Calu3 (cell line): ENCODE data around the gene ZNF580. TPM values are rescaled to one million over a fixed set of nuclear protein-coding genes. Genes with fewer than 3 reads are reported as not detected.

Source experiments
- BruUV-seq: library from RNA; stranded (reverse); fragments of 400-500 nt; replicated peaks from 2 replicates; lab custom pipeline; 2021; lab: Mats Ljungman, UMichigan
- CTCF ChIA-PET: fragments of 300-600 bp; sonication (Branson Sonifier 250); formaldehyde crosslinking; loops from one replicate; lab custom pipeline; 2022; ENCODE audit warnings: antibody characterized with exemption; lab: Charles Lee
- DNase-seq: peaks from one replicate; pipeline ENCODE4 v3.0.0; 2022
- H3K27ac Mint-ChIP-seq: one replicate; pipeline ENCODE4 v1.8.0; 2022; ENCODE audit warnings: mixed read lengths; ENCODE audit not compliant: unreplicated experiment
- H3K27me3 Mint-ChIP-seq: one replicate; pipeline ENCODE4 v1.8.0; 2022; ENCODE audit warnings: mixed read lengths; ENCODE audit not compliant: unreplicated experiment
- H3K36me3 Mint-ChIP-seq: one replicate; pipeline ENCODE4 v1.8.0; 2022; ENCODE audit warnings: mild to moderate bottlenecking, moderate library complexity, mixed read lengths; ENCODE audit not compliant: insufficient read depth, unreplicated experiment
- H3K4me1 Mint-ChIP-seq: one replicate; pipeline ENCODE4 v1.8.0; 2022; ENCODE audit warnings: mild to moderate bottlenecking, low read depth, mixed read lengths; ENCODE audit not compliant: unreplicated experiment
- H3K4me3 Mint-ChIP-seq: one replicate; pipeline ENCODE4 v1.8.0; 2022; ENCODE audit warnings: mild to moderate bottlenecking, low read depth, moderate library complexity, mixed read lengths; ENCODE audit not compliant: unreplicated experiment
- H3K9me3 Mint-ChIP-seq: one replicate; pipeline ENCODE4 v1.8.0; 2022; ENCODE audit warnings: low read depth, mixed read lengths; ENCODE audit not compliant: unreplicated experiment
- CTCF ChIP-seq: fragments of 200-600 bp; IDR thresholded peaks from one replicate; pipeline ENCODE4 v1.8.0; 2022; ENCODE audit warnings: antibody characterized with exemption; ENCODE audit not compliant: unreplicated experiment
- intact Hi-C: fragments of 100-400 bp; cut with micrococcal nuclease; formaldehyde crosslinking; loops from one replicate; pipeline ENCODE4 v1.10.0; 2022; ENCODE audit not compliant: unreplicated experiment
- total RNA-seq: library from RNA; stranded (reverse); gene quantifications from 2 replicates; pipeline ENCODE4 v1.2.3, GENCODE V29; 2022

Gene ZNF580
- total RNA-seq, 1 experiment from 2014 or later, result 35.6 TPM

- peak within 1 kb of the TSS; percentile 96 for H3K27ac Mint-ChIP-seq
- intact Hi-C loops, result loop anchor here (10.0 kb wide), 1 partner anchor 150 kb away; no protein-coding TSS in a partner anchor
- H3K9me3 Mint-ChIP-seq, result no peaks in the 10 kb centered on the region
- H3K36me3 Mint-ChIP-seq, result peaks cover 73% of the 10 kb centered on the region
- peaks cover 20% of the 10 kb centered on the region for H3K4me1 Mint-ChIP-seq
- peak within 1 kb of the TSS; percentile 96 for H3K4me3 Mint-ChIP-seq
- BruUV-seq, result no TSS peak
- DNase-seq, result peak; percentile 98
- CTCF ChIA-PET, result interaction anchor here (0.6 to 1.5 kb wide), 12 partner anchors 12 to 678 kb away, joined by 3 to 15 read pairs (median 4); partner anchors contain the start of genes FIZ1 and TMEM238
- TF ChIP-seq CTCF, result no peak
- no peaks in the 10 kb centered on the region for H3K27me3 Mint-ChIP-seq
Measured at GRCh38 chr19:55654868-55655647, 14.3 kb downstream of the ZNF580 start, which contains the start of gene U2AF2. U2AF2 (plus strand) TSS chr19:55655035; CDS start chr19:55655105, 70 bp downstream.

DNA sequence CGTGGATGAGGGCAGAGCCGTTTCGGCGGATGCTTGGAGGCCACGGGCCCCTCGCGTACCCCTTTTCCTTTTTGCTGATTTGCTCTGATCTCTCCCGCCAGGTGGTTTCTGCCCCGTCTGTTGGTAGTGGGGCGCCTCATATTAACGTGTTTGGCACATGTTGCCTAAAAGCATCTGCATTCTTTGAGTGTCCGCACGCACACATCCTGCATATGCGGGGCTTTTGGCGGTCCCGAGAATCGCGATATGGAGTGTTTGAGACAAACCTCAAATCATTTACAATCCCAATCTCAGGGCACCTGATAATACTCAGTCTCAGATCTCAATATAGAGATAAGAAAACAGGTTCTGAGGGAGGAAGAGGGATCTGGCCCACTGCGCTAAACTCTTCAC is 14.8 kb downstream of the ZNF580 start:
- H3K36me3 Mint-ChIP-seq, result peaks cover 78% of the 10 kb centered on the region
- intact Hi-C loops, result loop anchor here (2.0 to 10.0 kb wide), 2 partner anchors 17 to 149 kb away; no protein-coding TSS in a partner anchor
- TSS peak; percentile 52 for BruUV-seq

GRCh38 chr19:55656552-55656951 is 15.8 kb downstream of the ZNF580 start:
- Mint-ChIP-seq H3K4me3 (peak overlapping the region; percentile 96), H3K9me3 (no peaks in the 10 kb centered on the region), H3K4me1 (peaks cover 20% of the 10 kb centered on the region), H3K27ac (peak overlapping the region; percentile 96), H3K36me3 (peaks cover 79% of the 10 kb centered on the region), H3K27me3 (no peaks in the 10 kb centered on the region)
- CTCF ChIA-PET, result interaction anchor here (0.9 to 1.5 kb wide), 4 partner anchors 11 to 154 kb away, joined by 3 to 7 read pairs (median 4); no protein-coding TSS in a partner anchor
- BruUV-seq, result no TSS peak
- DNase-seq, result no peak
- intact Hi-C loops, result loop anchor here (2.0 to 10.0 kb wide), 2 partner anchors 16 to 148 kb away; no protein-coding TSS in a partner anchor
- TF ChIP-seq CTCF, result no peak

More for the DNA sequence above, 14.8 kb downstream of the ZNF580 start:
- H3K27me3 Mint-ChIP-seq, result no peaks in the 10 kb centered on the region
- H3K27ac Mint-ChIP-seq, result peak overlapping the region; percentile 96
- no peaks in the 10 kb centered on the region for H3K9me3 Mint-ChIP-seq
- no peak for DNase-seq
- TF ChIP-seq CTCF, result no peak
- H3K4me1 Mint-ChIP-seq, result peaks cover 20% of the 10 kb centered on the region
- CTCF ChIA-PET, result no interaction called here
- peak overlapping the region; percentile 96 for H3K4me3 Mint-ChIP-seq

GRCh38 chr19:55656988-55657747 is 16.4 kb downstream of the ZNF580 start:
- Mint-ChIP-seq H3K36me3 (peaks cover 85% of the 10 kb centered on the region), H3K9me3 (no peaks in the 10 kb centered on the region), H3K4me3 (peak overlapping the region; percentile 96), H3K27ac (peak overlapping the region; percentile 96), H3K27me3 (no peaks in the 10 kb centered on the region), H3K4me1 (peaks cover 27% of the 10 kb centered on the region)
- CTCF ChIA-PET, result interaction anchor here (0.9 to 1.5 kb wide), 4 partner anchors 11 to 153 kb away, joined by 3 to 7 read pairs (median 4); no protein-coding TSS in a partner anchor
- TF ChIP-seq CTCF, result no peak
- intact Hi-C loops, result loop anchor here (2.0 to 10.0 kb wide), 2 partner anchors 16 to 148 kb away; no protein-coding TSS in a partner anchor
- BruUV-seq, result no TSS peak
- peak; percentile 35 for DNase-seq
